ENCODE measurements around the gene MID1.

The MID1 gene

GRCh38 chrX:10495677-10496076, 124.7 kb downstream of the MID1 start:
- DNase-seq (ENCODE audit: low read depth, low spot score), result no peak

- DNase-seq (ENCODE audit: low read depth, low spot score), result no peak
Measured at GRCh38 chrX:10492250-10492649, 128.1 kb downstream of the MID1 start.

DNA sequence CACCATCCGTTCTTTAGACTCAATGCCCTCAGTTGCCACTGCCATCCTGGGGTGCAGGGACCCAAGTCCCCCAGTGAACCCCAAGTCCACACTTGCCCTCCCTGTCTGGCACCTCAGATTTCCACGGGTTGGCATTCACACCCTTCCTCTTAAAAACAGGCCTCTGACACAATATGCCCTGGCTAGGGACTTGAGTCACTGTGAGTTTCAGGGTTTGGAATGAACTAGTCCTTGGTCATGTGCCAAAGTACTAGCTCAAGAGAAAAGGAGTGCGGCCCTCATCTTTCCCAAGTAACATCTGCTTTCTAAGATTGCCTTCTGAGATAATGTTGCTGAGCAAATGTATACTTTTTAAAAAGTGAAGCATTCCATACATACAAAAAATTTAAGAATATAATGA, 134.0 kb downstream of the MID1 start:
- no peak for DNase-seq (ENCODE audit: low read depth, low spot score)

- DNase-seq (ENCODE audit: low read depth, low spot score), result no peak
Measured at GRCh38 chrX:10485326-10485725, 135.1 kb downstream of the MID1 start.

DNA sequence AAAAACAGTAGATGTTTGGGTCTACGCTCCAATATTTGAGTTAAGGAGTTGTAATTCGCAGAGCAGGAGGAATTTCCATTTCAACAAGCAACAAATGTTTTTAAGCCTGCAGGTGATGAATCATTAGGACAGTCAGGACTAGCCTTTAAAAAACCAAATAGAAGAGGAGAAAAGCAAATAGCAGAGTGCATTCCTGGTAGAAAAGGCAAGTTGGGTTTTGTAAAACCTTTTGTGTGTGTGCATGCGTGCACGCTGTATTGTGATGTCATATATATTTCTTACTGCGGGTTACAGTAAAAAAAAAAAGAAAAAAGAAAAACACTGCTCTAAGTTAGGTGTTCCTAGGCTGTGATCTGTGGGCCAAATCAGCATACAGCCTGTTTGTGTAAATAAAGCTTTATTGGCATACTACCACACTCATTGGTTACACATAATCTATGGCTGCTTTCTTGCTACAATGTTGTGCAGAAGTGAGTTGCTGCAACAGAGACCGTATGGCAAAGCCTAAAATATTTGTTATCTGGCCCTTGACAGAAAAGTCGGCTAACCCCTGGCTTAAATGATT, 135.6 kb downstream of the MID1 start:
- no peak for DNase-seq (ENCODE audit: low read depth, low spot score)

DNA sequence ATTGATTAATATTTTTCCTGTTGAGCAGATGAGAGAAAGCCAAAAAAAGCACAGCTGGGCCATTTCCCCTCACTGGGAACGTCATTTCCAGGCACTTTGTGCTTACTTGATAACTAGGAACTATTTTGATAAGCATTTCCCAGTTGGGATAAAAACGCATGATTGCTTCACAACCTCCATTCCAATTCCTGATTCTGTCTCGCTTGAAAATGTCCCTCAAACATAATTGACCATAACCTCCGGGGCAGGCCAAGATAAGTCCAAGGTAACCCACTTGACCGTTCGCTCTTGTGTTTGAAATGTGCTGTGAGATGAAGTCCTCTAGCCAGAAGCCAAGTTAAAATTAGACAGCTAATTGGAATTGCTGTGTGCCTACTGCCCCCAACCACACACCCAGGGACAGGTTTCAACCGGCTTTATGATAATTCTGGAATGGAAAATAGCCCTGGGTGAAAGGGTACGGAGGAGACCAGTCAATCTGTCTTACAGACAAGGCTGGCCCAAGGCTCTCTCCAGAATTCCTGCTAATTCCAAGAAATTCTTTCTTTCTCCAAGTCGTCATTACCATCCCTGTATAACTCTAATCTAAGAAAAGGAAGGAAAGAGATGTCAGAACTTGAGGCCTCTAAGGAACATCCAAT, 137.1 kb downstream of the MID1 start:
- DNase-seq (ENCODE audit: low read depth, low spot score), result no peak

DNA sequence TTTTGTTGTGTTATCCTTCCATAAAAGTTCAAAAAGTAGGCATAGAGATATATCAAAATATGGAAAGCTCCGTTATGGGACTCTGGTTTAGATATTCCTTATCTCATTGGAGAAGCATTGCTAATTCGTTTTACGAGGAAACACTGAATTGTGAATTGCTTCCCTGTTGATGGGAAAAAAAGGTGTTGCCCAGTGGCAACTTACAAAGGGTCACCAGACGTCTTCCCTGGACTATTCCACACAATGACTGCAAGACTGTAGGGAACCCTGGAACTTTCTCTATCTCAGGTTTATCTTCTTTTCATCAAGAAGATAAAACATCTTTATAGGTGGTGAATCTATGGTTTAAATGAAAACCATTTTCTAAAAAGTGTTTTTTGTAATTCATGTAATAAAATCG, 137.7 kb downstream of the MID1 start:
- no peak for DNase-seq (ENCODE audit: low read depth, low spot score)

DNA sequence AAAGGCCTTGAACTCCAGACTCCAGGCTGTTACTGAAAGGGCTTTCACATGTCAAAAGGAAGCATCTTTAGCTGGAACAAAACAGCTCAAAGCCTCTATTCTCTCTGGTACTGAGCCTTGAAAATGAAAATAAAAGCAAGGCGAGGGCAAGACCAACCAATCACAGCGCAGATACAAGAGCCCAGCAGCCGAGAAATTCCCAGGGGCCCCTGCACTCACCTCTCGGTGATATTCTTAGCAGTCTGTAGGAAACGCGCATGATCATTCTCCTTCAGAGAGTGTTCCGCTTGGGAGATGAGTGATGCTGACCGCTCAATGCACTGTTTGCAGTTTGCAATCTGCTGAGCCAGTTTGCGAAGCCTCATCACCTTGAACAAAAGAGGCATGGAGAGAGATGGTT, 138.1 kb downstream of the MID1 start:
- DNase-seq (ENCODE audit: low read depth, low spot score), result no peak

DNA sequence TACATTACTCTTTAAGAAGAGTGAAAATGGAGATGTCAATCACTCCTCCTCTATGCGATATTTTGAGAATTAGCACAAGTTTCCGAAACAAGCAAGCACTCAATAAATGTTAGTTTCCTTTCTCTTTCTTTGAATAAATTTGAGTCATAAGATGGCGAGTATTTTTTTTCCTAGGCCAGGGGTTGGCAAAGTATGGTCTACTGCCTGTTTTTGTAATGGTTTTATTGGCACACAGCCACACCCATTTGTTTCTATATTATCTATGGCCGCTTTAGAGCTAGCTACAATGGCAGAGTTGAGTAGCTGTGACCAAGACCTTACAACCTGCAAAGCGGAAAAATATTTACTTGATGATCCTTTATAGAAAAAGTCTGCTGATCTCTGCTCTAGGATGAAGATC, 139.5 kb downstream of the MID1 start:
- DNase-seq (ENCODE audit: low read depth, low spot score), result no peak

GRCh38 chrX:10479508-10479907, 140.9 kb downstream of the MID1 start:
- DNase-seq (ENCODE audit: low read depth, low spot score), result no peak

GRCh38 chrX:10477525-10477924, 142.9 kb downstream of the MID1 start:
- DNase-seq (ENCODE audit: low read depth, low spot score), result no peak

DNA sequence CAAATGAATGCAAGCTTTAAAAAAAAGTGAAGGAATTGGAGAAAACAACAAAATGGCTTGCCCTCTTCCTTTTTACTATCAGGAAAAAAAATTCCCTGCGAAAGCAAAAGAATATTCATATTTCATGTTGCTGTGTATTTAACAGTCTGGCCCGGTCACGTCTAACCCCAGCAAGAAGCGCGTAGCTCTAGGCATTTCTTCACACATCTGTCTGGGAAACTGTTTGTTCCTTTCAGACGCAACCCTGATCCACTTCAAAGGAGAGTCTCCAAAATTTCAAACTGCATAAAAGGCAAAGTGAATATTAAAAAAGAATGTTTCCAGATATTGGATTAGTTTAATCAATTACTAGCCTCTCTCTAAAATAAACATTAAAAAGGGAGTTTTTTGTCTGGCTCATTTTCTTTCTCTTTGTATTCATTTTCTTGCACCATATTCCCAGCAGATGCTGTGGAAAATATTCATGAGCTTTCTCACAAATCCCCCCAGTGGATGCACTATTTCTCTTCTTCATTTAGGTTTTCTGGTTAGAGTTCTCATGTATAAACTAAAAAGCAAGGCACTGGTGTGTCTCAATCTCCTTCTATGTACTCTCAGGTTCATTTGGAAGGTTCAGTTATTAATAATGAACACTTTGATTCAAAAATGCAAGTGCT, 145.3 kb downstream of the MID1 start:
- no peak for DNase-seq (ENCODE audit: low read depth, low spot score)

DNA sequence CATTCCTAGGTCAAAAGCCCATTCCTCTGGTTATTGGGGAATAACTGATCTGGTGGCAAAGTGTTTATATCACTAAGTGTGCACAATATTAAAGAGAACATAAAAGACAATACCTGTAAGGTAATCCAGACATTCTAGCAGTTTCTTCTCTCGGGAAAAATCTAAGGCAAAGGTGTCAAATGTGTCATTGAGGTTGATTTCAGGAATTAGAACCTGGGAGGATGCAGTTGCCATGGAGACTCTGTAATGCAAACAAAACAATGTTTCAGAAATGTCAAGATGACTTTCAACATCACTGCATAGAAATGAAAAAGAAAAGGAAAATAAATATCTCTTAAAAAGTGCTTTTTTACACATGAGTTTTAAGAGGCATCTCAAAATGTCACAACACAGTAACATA, 145.9 kb downstream of the MID1 start:
- no peak for DNase-seq (ENCODE audit: low read depth, low spot score)

DNA sequence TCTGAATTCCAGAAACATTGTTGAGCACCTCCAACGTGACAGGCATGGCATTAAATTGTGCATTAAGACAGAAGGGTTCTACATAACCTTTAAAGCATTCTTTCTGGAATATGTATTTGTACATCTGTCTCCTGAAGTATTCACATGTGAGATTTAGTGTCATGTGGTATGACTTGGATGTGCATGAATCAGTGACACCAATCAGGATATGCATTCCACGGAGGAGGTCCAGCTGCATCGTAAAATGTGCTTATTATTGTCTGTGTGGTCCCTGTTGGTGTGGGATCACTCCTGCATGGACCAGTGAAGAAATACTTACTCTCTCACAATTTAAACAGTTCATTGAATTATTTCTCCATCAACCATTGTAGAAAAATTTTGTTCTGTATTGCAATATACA, 149.0 kb downstream of the MID1 start:
- DNase-seq (ENCODE audit: low read depth, low spot score), result no peak

- DNase-seq (ENCODE audit: low read depth, low spot score), result no peak
Measured at GRCh38 chrX:10470009-10470408, 150.4 kb downstream of the MID1 start.

DNA sequence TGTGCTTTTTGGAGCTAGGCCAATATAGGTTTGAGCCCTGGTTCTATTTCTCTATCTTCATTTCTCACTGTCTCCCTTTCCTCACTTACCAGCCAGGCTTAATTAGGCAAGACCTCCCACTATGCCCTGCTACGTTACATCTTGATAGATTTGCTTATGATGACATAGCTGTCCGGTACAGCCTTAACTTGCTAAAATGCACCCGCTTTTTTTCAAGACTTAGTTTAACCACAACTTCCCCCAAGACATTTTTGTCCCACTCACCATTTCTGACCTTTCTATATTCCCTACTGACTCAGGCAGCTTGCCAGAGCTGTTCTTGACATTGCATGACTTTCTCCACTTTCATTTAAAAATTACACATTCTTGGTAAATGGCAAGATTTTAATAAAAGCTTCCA, 152.6 kb downstream of the MID1 start:
- DNase-seq (ENCODE audit: low read depth, low spot score), result no peak

DNA sequence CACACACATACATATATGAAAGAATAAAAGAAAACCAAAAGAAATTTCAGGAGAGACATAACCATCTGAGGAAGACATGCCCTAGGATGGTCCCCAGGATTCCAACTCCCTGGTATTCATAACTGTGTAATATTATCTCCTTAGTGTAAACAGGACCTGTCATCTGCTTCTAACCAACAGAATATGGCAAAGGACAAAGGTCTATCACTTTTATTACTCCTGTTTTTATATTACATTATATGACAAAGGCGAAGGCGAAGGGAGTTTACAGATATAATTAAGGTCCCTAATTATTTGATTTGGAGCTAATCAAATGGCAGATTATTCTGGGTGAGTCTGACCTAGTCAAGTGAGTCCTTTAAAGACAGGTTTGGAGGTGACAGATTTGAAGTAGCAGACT, 155.1 kb downstream of the MID1 start:
- no peak for DNase-seq (ENCODE audit: low read depth, low spot score)

DNA sequence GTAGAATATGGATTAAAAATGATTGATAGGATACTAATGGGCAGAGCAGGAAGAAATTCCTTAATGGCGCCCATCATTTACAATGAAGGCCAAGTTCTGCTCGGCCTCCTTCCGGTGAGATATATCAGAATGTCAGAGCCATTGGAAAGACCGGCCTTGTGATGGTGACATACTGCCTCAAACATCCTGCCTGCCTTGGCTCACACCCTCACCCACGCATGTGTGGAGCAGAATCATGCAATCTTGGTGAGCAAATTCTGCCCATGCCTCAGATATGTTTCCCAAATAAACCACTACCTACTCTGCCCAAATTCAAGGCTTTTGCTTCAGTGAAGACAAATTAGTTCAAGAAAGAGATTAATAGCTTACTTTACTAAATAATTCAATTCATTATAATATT, 163.3 kb downstream of the MID1 start:
- no peak for DNase-seq (ENCODE audit: low read depth, low spot score)

DNA sequence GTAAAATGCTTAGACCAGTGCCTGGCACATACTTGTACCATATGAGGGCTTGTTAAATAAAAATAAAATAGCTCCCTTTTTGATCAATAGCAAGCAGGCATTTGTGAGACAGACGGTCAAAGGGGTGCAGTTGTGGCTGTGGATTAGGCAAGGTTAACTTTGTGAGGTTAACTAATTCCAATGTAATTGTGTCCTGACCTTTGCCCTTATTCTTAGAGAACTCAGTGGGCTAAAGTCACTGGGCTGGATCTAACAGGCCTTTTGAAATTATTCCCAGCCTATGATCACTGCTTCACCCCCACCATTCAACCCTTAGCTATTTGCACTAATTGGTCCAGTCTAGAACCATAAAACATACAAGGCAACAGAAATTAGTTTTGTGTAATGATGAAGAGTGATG, 166.4 kb downstream of the MID1 start:
- DNase-seq (ENCODE audit: low read depth, low spot score), result no peak

GRCh38 chrX:10450959-10451355, 169.4 kb downstream of the MID1 start:
- no peak for DNase-seq (ENCODE audit: low read depth, low spot score)

DNA sequence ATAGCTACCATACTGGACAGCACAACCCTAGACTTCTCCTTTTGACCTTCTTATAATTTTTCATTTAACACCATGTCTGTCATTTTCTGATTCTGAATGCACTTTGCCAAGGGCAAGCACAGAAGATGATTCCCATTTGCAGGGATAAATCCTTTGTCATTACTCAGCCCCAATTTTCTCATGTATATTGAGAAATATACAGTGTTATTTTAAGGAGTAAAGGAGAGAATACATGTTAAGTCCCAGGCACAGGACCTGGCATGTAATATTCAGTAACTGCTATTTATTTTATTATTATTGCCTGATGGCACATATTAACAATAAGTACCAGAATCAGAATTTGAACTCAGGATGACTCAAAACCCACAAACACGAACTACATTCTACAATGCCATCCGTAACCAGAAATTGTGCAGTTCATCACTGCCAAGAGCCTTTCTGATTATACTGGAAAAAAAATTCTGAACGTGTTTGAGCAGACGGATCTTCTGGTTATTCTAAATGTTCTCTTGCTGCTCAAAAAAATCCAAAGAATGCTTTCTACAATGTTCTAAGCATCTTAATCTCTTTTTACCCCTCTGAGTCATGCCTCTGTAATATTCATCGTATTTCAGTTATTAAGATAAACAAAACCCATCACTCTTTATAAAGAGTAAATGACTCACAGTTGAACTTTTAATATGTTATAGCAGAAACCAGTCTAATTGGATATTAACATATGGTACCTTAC, 170.0 kb downstream of the MID1 start:
- no peak for DNase-seq (ENCODE audit: low read depth, low spot score)

DNA sequence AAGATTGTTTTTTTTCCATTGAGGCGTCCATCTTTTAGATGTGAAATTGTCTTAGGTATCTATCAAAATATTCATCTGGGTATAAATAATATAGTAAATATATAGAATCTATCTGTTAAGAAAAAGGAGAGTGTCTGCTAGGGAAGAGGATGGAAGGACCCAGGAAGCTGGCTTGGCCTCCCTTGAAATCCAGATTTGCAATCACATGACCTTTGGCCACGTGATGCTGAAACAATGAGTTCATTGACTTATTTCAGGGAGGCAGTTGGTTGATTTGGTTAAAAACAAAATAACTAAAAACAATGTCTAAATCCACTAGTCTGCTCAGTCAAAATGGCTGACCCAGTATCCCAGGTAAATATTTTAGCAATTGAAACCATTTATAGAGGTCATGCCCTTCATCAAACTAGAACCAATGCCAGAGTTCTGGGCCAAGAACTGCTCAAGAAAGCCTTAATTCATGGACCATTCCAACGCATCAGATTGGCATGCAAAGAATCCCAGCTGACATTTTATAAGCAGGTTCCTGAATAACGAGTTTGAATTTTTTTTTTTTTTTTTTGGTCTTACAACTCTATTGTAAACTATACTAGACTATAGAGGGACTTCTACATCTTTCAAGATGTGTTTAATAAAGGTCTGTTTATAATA, 172.7 kb downstream of the MID1 start:
- no peak for DNase-seq (ENCODE audit: low read depth, low spot score)
